Measurements from ENCODE around the gene MUC5AC. TPM values are rescaled to one million over a fixed set of nuclear protein-coding genes. Genes with fewer than 3 reads are reported as not detected.

MUC5AC gene
- polyA plus RNA-seq, 1 donor (not counting 4 experiments of a cell fraction or from before 2014, with no cell fraction given) = not detected

- Histone ChIP-seq H3K9ac (ENCODE audit: control insufficient read depth, extremely low read depth, insufficient read depth, low read length) (no peak overlapping the region), H3K4me3 (ENCODE audit: control insufficient read depth in 2 of 3, extremely low read depth in 1 of 3, insufficient read depth in 2 of 3, low read depth in 1 of 3, low read length in 3 of 3) (no peak overlapping the region), H3K4me2 (ENCODE audit: control insufficient read depth, extremely low read depth, insufficient read depth, low read depth, low read length) (no peak overlapping the region), H3K79me2 (ENCODE audit: control insufficient read depth, insufficient read depth, low read length) (no peaks in the 10 kb centered on the region), H3K27me3 (ENCODE audit: control insufficient read depth, extremely low read depth, insufficient read depth, low read length) (no peaks in the 10 kb centered on the region), H3K27ac (ENCODE audit: control insufficient read depth, insufficient read depth, low read length) (no peak overlapping the region), H4K20me1 (ENCODE audit: control insufficient read depth, extremely low read depth, insufficient read depth, low read length) (no peaks in the 10 kb centered on the region), H3K36me3 (ENCODE audit: control insufficient read depth in 2 of 2, extremely low read depth in 1 of 2, insufficient read depth in 2 of 2, low read length in 2 of 2) (no peaks in the 10 kb centered on the region), H3K9me3 (ENCODE audit: control insufficient read depth, low read depth, low read length) (peaks cover 3% of the 10 kb centered on the region), H2AFZ (ENCODE audit: control insufficient read depth, low read length) (no peak overlapping the region), H3K9me1 (ENCODE audit: control insufficient read depth, extremely low read depth, insufficient read depth, low read length) (no peaks in the 10 kb centered on the region), H3K4me1 (ENCODE audit: control insufficient read depth, extremely low read depth, insufficient read depth, low read length) (no peaks in the 10 kb centered on the region)
- TF ChIP-seq CTCF (optimal IDR thresholded peaks at IDR 0.05 in 1 of 3, IDR thresholded peaks at IDR 0.05 in 1 of 3, conservative IDR thresholded peaks at IDR 0.05 in 1 of 3; ENCODE audit: extremely low read depth in 1 of 3, insufficient read depth in 2 of 3, low read length in 3 of 3) = no peak
- TF ChIP-seq EZH2 (IDR thresholded peaks at IDR 0.05; ENCODE audit: low read length) = no peak
- dilution Hi-C loops (cut with MboI; ENCODE audit: extremely low pct_ligation_motif_present, low sequenced_read_pairs) = no loop called here
- DNase-seq (ENCODE audit: low read depth, low spot score) (no peak), FAIRE-seq (no peak)
Measured at GRCh38 chr11:1168721-1169161, 11.0 kb downstream of the MUC5AC start.

GRCh38 chr11:1171223-1171984 is 13.7 kb downstream of the MUC5AC start:
- H3K4me1 ChIP-seq (ENCODE audit: control insufficient read depth, extremely low read depth, insufficient read depth, low read length) = no peaks in the 10 kb centered on the region
- H3K27ac ChIP-seq (ENCODE audit: control insufficient read depth, insufficient read depth, low read length) = no peak overlapping the region
- no peaks in the 10 kb centered on the region for H3K79me2 ChIP-seq (ENCODE audit: control insufficient read depth, insufficient read depth, low read length)
- no peaks in the 10 kb centered on the region for H3K36me3 ChIP-seq (ENCODE audit: control insufficient read depth in 2 of 2, extremely low read depth in 1 of 2, insufficient read depth in 2 of 2, low read length in 2 of 2)
- FAIRE-seq (no peak), DNase-seq (ENCODE audit: low read depth, low spot score) (no peak)
- H3K9me1 ChIP-seq (ENCODE audit: control insufficient read depth, extremely low read depth, insufficient read depth, low read length) = no peaks in the 10 kb centered on the region
- H3K4me3 ChIP-seq (ENCODE audit: control insufficient read depth in 2 of 3, extremely low read depth in 1 of 3, insufficient read depth in 2 of 3, low read depth in 1 of 3, low read length in 3 of 3) = no peak overlapping the region
- no peak overlapping the region for H3K4me2 ChIP-seq (ENCODE audit: control insufficient read depth, extremely low read depth, insufficient read depth, low read depth, low read length)
- dilution Hi-C loops (cut with MboI; ENCODE audit: extremely low pct_ligation_motif_present, low sequenced_read_pairs) = no loop called here
- H2AFZ ChIP-seq (ENCODE audit: control insufficient read depth, low read length) = no peak overlapping the region
- H3K27me3 ChIP-seq (ENCODE audit: control insufficient read depth, extremely low read depth, insufficient read depth, low read length) = no peaks in the 10 kb centered on the region
- peaks cover 22% of the 10 kb centered on the region for H3K9me3 ChIP-seq (ENCODE audit: control insufficient read depth, low read depth, low read length)
- no peak overlapping the region for H3K9ac ChIP-seq (ENCODE audit: control insufficient read depth, extremely low read depth, insufficient read depth, low read length)
- TF ChIP-seq EZH2 (IDR thresholded peaks at IDR 0.05; ENCODE audit: low read length) (no peak), CTCF (optimal IDR thresholded peaks at IDR 0.05 in 1 of 3, IDR thresholded peaks at IDR 0.05 in 1 of 3, conservative IDR thresholded peaks at IDR 0.05 in 1 of 3; ENCODE audit: extremely low read depth in 1 of 3, insufficient read depth in 2 of 3, low read length in 3 of 3) (no peak)
- no peaks in the 10 kb centered on the region for H4K20me1 ChIP-seq (ENCODE audit: control insufficient read depth, extremely low read depth, insufficient read depth, low read length)
